GM21515 (cell line): ENCODE results near the gene SYCN.

ENCODE experiments used
- ATAC-seq: cut with Tn5 transposase; IDR thresholded peaks from one replicate; pipeline ENCODE4 v1.9.1; 2021; ENCODE audit not compliant: unreplicated experiment

Gene SYCN

GRCh38 chr19:39196320-39196719 is 7.7 kb downstream of the SYCN start:
- ATAC-seq, result no peak

GRCh38 chr19:39195755-39196154 is 8.3 kb downstream of the SYCN start:
- no peak for ATAC-seq

GRCh38 chr19:39194832-39195542 is 9.1 kb downstream of the SYCN start:
- no peak for ATAC-seq

GRCh38 chr19:39193803-39194202 is 10.3 kb downstream of the SYCN start:
- no peak for ATAC-seq

GRCh38 chr19:39192846-39193245 is 11.2 kb downstream of the SYCN start:
- ATAC-seq, result no peak

- no peak for ATAC-seq
Measured at GRCh38 chr19:39190768-39191167, 13.3 kb downstream of the SYCN start.

- no peak for ATAC-seq
Measured at GRCh38 chr19:39188960-39189359, 15.1 kb downstream of the SYCN start.

- ATAC-seq, result no peak
Measured at GRCh38 chr19:39187552-39187943, 16.5 kb downstream of the SYCN start.

- ATAC-seq, result no peak
Measured at GRCh38 chr19:39186391-39186790, 17.7 kb downstream of the SYCN start.

GRCh38 chr19:39183104-39183503 is 21.0 kb downstream of the SYCN start:
- ATAC-seq, result no peak

- no peak for ATAC-seq
Measured at GRCh38 chr19:39182174-39182505, 21.9 kb downstream of the SYCN start.

- no peak for ATAC-seq
Measured at GRCh38 chr19:39181500-39182173, 22.4 kb downstream of the SYCN start.

GRCh38 chr19:39180749-39181148 is 23.3 kb downstream of the SYCN start:
- no peak for ATAC-seq

GRCh38 chr19:39179754-39180153 is 24.3 kb downstream of the SYCN start:
- no peak for ATAC-seq

GRCh38 chr19:39178296-39179006 is 25.6 kb downstream of the SYCN start:
- no peak for ATAC-seq

- ATAC-seq, result no peak
Measured at GRCh38 chr19:39177736-39178135, 26.3 kb downstream of the SYCN start.

GRCh38 chr19:39177110-39177699 is 26.9 kb downstream of the SYCN start:
- ATAC-seq, result no peak

GRCh38 chr19:39175564-39175963 is 28.5 kb downstream of the SYCN start:
- no peak for ATAC-seq

GRCh38 chr19:39174558-39175544 is 29.2 kb downstream of the SYCN start:
- ATAC-seq, result no peak

GRCh38 chr19:39174142-39174541 is 29.9 kb downstream of the SYCN start:
- no peak for ATAC-seq
